ENCODE results near the gene FUOM.

DNA sequence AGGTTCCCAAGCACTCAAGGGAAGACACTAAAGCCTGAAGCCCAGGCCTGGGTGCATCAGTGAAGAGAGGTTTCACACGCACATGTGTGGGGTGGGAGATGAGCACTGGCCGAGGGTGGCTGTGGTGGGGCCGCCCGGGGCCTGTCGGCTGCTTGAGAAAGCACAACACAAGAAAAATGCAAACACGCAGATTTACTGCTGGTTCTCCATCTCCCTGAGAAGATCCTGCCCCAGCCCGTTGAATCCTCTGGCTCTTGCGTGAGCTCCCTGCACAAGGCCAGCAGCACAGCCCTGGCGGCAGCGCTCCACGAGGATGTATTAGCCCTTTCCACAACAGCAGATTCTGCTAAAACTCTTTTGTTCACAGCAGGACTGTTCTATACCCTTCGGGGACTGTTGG, 42.9 kb downstream of the FUOM start:
- no peak for TF ChIP-seq CTCF (IDR thresholded peaks at IDR 0.05)
- no peak for TF ChIP-seq POLR2A (IDR thresholded peaks at IDR 0.05)

Measured in uterus (tissue), 2 donors.